ENCODE measurements around the gene CDCP2.

Gene CDCP2

GRCh38 chr1:54191525-54191924, 38.7 kb upstream of the CDCP2 start:
- Histone ChIP-seq H3K4me1 (no peaks in the 10 kb centered on the region), H3K27me3 (no peaks in the 10 kb centered on the region), H3K9me3 (no peaks in the 10 kb centered on the region), H3K4me3 (ENCODE audit: low read depth, low read length) (no peak overlapping the region), H3K36me3 (no peaks in the 10 kb centered on the region)
- no peak for TF ChIP-seq CTCF (IDR thresholded peaks at IDR 0.05; ENCODE audit: low read depth, low read length)
- DNase-seq, result no peak

DNA sequence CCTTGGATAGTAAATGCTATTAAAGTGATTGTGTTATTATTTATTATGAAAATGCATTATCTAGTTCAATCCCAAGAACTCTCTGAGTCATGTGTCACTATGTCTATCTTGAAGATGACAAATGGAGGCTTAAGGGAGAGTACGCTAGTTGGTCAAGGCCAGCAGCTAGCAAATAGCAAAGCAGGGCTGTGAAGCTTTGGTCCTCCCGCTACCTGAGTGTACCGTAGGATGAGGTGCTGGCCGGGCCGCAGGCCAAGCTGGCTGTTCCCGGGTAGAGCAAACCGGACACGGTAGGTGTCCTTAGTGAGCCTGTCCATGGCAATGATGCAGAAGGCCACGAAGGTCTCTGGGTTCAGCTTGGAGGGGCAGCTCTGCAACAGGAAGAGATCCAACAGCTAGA, 37.7 kb upstream of the CDCP2 start:
- no peak for TF ChIP-seq CTCF (IDR thresholded peaks at IDR 0.05; ENCODE audit: low read depth, low read length)
- H3K4me3 ChIP-seq (ENCODE audit: low read depth, low read length), result no peak overlapping the region
- no peaks in the 10 kb centered on the region for H3K27me3 ChIP-seq
- no peaks in the 10 kb centered on the region for H3K36me3 ChIP-seq
- no peak for DNase-seq
- H3K4me1 ChIP-seq, result no peaks in the 10 kb centered on the region
- no peaks in the 10 kb centered on the region for H3K9me3 ChIP-seq

GRCh38 chr1:54188291-54188690, 35.5 kb upstream of the CDCP2 start:
- Histone ChIP-seq H3K4me3 (ENCODE audit: low read depth, low read length) (no peak overlapping the region), H3K36me3 (no peaks in the 10 kb centered on the region), H3K27me3 (no peaks in the 10 kb centered on the region), H3K4me1 (no peaks in the 10 kb centered on the region), H3K9me3 (no peaks in the 10 kb centered on the region)
- DNase-seq, result no peak
- TF ChIP-seq CTCF (IDR thresholded peaks at IDR 0.05; ENCODE audit: low read depth, low read length), result no peak

DNA sequence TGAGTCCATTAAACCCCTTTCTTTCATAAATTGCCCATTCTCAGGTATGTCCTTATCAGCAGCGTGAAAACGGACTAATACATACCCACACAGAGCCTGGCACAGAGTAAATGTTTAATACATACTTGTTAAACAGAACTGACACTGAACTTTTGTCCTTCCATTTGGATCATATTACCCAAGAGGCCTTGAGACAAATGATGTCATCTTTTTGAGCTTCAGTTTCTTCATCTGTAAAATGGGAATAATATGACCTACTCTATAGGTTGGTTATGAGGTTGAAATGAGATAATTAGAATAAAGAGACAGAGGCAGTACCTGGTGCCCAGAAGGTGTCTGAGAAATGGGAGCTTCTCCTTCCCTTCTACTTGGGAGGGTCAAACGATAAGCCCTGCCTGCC, 33.3 kb upstream of the CDCP2 start:
- Histone ChIP-seq H3K9me3 (no peaks in the 10 kb centered on the region), H3K36me3 (no peaks in the 10 kb centered on the region), H3K4me3 (ENCODE audit: low read depth, low read length) (no peak overlapping the region), H3K4me1 (no peaks in the 10 kb centered on the region), H3K27me3 (no peaks in the 10 kb centered on the region)
- TF ChIP-seq CTCF (IDR thresholded peaks at IDR 0.05; ENCODE audit: low read depth, low read length), result no peak
- DNase-seq, result no peak

DNA sequence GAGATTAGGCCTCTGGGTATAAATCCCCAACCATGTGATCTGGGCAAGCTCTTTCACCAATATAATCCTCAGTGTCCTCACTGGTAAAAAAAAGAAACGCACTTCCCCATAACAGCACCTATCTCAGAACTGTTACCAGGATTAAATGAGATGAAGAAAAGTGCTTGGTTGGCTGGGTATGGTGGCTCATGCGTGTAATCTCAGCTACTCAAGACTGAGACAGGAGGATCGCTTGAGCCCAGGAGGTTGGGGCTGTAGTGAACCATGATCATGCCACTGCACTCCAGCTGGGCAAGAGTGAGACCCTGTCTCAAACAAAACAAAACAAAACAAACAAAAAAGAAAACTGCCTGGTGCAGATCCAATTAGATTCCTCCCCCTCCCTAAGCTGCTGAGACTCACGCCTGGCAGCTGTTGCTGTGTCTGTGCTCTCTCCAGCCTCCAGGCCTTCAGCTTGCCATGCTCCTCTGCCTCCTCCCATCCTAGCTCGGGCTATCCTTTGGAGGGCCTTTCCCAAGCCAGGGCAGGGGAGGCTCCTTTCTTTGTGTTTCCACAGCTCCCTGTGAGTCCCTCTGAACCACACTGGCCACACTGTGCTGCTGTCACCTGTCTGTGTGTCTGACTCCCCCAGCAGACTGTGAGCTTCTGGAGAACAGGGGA, 28.0 kb upstream of the CDCP2 start:
- no peaks in the 10 kb centered on the region for H3K36me3 ChIP-seq
- DNase-seq, result no peak
- no peaks in the 10 kb centered on the region for H3K27me3 ChIP-seq
- no peak for TF ChIP-seq CTCF (IDR thresholded peaks at IDR 0.05; ENCODE audit: low read depth, low read length)
- no peaks in the 10 kb centered on the region for H3K4me1 ChIP-seq
- no peaks in the 10 kb centered on the region for H3K9me3 ChIP-seq
- no peak overlapping the region for H3K4me3 ChIP-seq (ENCODE audit: low read depth, low read length)

DNA sequence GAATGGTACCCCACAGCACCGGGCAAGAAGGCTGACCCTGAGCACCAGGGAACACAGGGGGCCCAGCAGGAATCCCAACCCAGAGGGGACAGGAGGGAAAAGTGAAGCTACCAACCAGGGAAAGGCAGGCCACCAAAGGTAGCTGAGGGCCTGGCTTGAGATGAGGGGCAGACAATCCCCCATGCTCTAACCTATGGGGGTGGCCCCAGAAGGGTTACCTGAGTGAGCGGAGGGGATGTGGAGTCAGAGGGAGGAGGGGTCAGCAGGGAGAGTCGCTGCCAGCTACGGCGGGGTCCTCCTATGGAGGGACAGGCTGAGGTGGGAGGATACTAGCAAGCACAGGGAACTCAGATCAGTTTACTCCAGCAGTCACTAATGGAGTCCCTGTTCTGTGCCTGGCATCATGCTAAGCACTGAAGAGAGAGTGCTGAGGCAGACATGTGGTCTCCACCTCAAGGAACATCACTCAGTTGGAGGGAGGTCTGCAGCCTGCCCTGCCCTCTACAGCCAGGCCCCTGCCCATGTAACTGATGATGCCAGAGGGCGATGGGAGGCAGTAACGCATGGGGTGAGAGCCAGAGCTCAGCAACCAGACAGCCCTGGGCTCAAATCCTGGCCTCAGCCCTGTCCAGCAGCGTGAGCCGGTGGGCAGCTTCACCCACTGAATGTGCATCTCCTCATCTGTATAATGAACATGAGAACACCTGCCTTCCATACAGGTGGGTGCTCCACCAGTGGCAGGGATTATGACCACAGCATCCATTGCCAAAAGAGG, 25.7 kb upstream of the CDCP2 start:
- Histone ChIP-seq H3K4me1 (no peaks in the 10 kb centered on the region), H3K4me3 (ENCODE audit: low read depth, low read length) (no peak overlapping the region), H3K36me3 (no peaks in the 10 kb centered on the region), H3K9me3 (no peaks in the 10 kb centered on the region), H3K27me3 (no peaks in the 10 kb centered on the region)
- no peak for TF ChIP-seq CTCF (IDR thresholded peaks at IDR 0.05; ENCODE audit: low read depth, low read length)
- no peak for DNase-seq
